Stimulated activated CD8-positive, alpha-beta memory T cell treated with anti-CD3 and anti-CD28 coated beads, Interleukin-2, amount 100 ng/mL, for 1 hour (primary cell): ENCODE results near the gene ABCA8.
"Not testable (repeated sequence)": the region's sequence is repeated elsewhere in the genome, so short reads cannot be mapped to it uniquely, and the experiment has no call there.

Experiments
- DNase-seq, 2 donors: peaks; one replicate each; pipeline ENCODE4 v3.0.0-alpha.2; 2020; ENCODE audit warnings: low read depth in 2 of 2

ABCA8 gene

GRCh38 chr17:68829211-68829610 is 126.0 kb downstream of the ABCA8 start:
- no peak for DNase-seq

- no peak for DNase-seq
Measured at GRCh38 chr17:68824707-68825106, 130.5 kb downstream of the ABCA8 start.

- not testable (repeated sequence) for DNase-seq
Measured at GRCh38 chr17:68824185-68824584, 131.0 kb downstream of the ABCA8 start.

DNA sequence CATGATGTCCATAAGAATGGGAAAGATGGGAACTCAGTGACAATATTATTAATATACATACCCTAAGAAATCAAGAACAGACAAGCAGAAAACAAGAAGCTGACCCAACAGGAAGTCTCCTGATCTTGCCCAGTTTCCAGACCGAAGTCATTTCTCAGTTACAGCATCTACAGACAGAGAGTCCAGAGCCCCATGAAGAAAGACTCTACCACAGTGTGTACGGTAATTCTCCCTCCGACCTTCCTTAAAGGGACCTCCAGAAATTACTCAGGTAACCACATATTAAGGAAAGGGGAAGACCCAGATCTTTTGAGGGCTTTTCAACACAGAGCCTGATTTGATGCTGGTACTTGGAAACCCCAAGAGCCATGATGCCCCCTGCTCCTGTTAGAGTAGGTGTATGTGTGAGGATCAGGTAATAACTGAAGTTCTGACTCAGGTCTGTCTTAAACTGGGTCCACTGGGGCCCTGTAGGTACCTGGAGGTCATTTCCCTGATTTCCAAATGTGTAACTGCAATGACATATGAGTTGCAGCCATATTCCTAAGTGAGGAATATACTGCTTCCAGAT is 132.4 kb downstream of the ABCA8 start:
- DNase-seq, result no peak

- no peak for DNase-seq
Measured at GRCh38 chr17:68821860-68822696, 133.1 kb downstream of the ABCA8 start.

- DNase-seq, result no peak
Measured at GRCh38 chr17:68820825-68821481, 134.2 kb downstream of the ABCA8 start.

DNA sequence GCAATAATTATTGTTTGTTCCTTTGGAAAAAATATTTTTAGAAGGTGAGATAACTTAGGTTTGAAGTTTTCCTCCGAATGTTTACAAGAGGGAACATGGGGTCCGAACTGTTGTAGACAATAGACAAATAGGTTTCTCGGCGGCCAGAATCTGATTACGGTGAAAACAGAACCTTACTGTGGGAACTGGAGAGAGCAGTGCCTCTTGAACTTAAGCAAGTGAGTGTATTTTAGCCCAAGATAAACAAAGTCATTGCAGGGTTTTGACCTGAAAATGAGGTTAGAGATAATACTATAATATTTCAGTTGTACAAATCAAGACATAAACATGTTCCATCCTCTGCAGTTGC is 134.7 kb downstream of the ABCA8 start:
- no peak for DNase-seq

DNA sequence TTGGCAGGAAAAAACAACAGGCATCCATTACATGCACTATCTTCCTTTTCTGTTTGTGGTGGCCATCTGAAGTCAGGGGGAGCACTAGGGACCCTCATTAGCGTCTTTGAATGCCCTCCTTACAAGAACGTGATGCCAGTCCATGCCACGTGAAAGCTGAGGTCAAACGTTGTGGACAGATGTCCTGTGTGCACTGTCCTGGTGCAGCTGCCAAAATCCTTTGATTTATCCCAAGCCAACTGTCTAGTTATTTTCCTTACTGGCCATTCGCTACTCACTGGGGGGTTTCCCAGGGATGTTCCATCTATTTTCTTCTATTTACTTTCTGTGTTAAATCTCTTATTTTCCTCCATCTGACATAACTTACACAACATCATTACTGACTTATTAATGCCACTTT is 135.7 kb downstream of the ABCA8 start:
- no peak for DNase-seq
